GM12891 (cell line): Measurements from ENCODE around the gene RBM28.

Source experiments
- POLR2A ChIP-seq: IDR thresholded peaks from 2 replicates; pipeline ENCODE4 v1.6.1; 2011; ENCODE audit warnings: low read depth, low read length, control low read depth
- POLR2AphosphoS5 ChIP-seq: IDR thresholded peaks from 2 replicates; pipeline ENCODE4 v1.6.1; 2011; ENCODE audit warnings: low read depth, low read length, control low read depth
- TAF1 ChIP-seq: IDR thresholded peaks from 2 replicates; pipeline ENCODE4 v1.6.1; 2011; ENCODE audit warnings: low read depth, low read length, control low read depth

GRCh38 chr7:128309124-128309523 is 34.6 kb downstream of the RBM28 start:
- TF ChIP-seq POLR2AphosphoS5 (no peak), TAF1 (no peak), POLR2A (no peak)
